SU-DHL-6 (cell line): ENCODE measurements around the gene HNRNPL.

Experiments used
- H2AFZ ChIP-seq: fragments of 200-600 bp; sonication (generic); 2 replicates; pipeline ENCODE4 v1.6.1; 2014; ENCODE audit warnings: low read depth, mild to moderate bottlenecking, moderate library complexity, mixed read lengths, antibody characterized with exemption, low read length; ENCODE audit not compliant: severe bottlenecking
- H3F3A ChIP-seq: fragments of 200-600 bp; shearing (Covaris generic); 2 replicates; pipeline ENCODE4 v1.6.0; 2016; ENCODE audit warnings: antibody characterized with exemption, mild to moderate bottlenecking; ENCODE audit not compliant: insufficient read depth
- H3K27ac ChIP-seq: fragments of 200-600 bp; sonication (generic); 2 replicates; pipeline ENCODE4 v1.5.1; 2016; ENCODE audit warnings: low read depth, mild to moderate bottlenecking, low read length, moderate library complexity, mixed read lengths
- H3K27me3 ChIP-seq: fragments of 200-600 bp; sonication (generic), shearing (Covaris generic); 2 replicates; pipeline ENCODE4 v1.6.0; 2014; ENCODE audit warnings: mild to moderate bottlenecking, low read length
- H3K36me3 ChIP-seq: fragments of 200-600 bp; sonication (generic); 2 replicates; pipeline ENCODE4 v1.6.1; 2014; ENCODE audit warnings: mild to moderate bottlenecking, low read length, mixed read lengths
- H3K4me2 ChIP-seq: fragments of 300-600, 200-600 bp; shearing (Covaris generic), sonication (generic); 2 replicates; pipeline ENCODE4 v1.6.0; 2014; ENCODE audit warnings: low read length, low read depth, mild to moderate bottlenecking; ENCODE audit not compliant: poor library complexity, severe bottlenecking
- H3K4me3 ChIP-seq: fragments of 200-600 bp; sonication (generic); 2 replicates; pipeline ENCODE4 v1.5.1; 2014; ENCODE audit warnings: antibody characterized with exemption, low read length, mild to moderate bottlenecking, mixed read lengths; ENCODE audit not compliant: insufficient read depth, poor library complexity, severe bottlenecking
- H3K79me2 ChIP-seq: fragments of 200-600 bp; sonication (generic); 2 replicates; pipeline ENCODE4 v1.6.1; 2014; ENCODE audit warnings: mild to moderate bottlenecking, low read length, moderate library complexity; ENCODE audit not compliant: insufficient read depth
- H3K9ac ChIP-seq: fragments of 200-600 bp; sonication (generic); 2 replicates; pipeline ENCODE4 v1.7.0; 2014; ENCODE audit warnings: mild to moderate bottlenecking, low read length
- H3K9me2 ChIP-seq: fragments of 200-600 bp; sonication (generic); replicated peaks from 2 replicates; pipeline ENCODE4 v1.6.1; 2014; ENCODE audit warnings: low read length; ENCODE audit not compliant: insufficient read depth
- H3K9me3 ChIP-seq: fragments of 200-600 bp; sonication (generic); 2 replicates; pipeline ENCODE4 v1.6.1; 2014; ENCODE audit warnings: low read length, mixed read lengths; ENCODE audit not compliant: insufficient read depth
- H4K20me1 ChIP-seq: fragments of 200-600 bp; sonication (generic); 2 replicates; pipeline ENCODE4 v1.6.1; 2014; ENCODE audit warnings: low read depth, mild to moderate bottlenecking, antibody characterized with exemption, low read length, moderate library complexity, mixed read lengths
- EZH2phosphoT487 ChIP-seq: fragments of 200-600 bp; sonication (generic), shearing (Covaris generic); conservative IDR thresholded peaks from 2 replicates; pipeline ENCODE4 v1.6.1; 2018; ENCODE audit warnings: mild to moderate bottlenecking, antibody characterized with exemption, low read length, moderate library complexity, mixed read lengths
- TF ChIP-seq, protein P1 (sequence below): fragments of 200-600 bp; sonication (generic); IDR thresholded peaks from one replicate; pipeline ENCODE4 v1.5.1; 2017; ENCODE audit warnings: antibody characterized with exemption, mild to moderate bottlenecking, low read length, moderate library complexity; ENCODE audit not compliant: insufficient read depth, poor library complexity, severe bottlenecking

Gene HNRNPL

DNA sequence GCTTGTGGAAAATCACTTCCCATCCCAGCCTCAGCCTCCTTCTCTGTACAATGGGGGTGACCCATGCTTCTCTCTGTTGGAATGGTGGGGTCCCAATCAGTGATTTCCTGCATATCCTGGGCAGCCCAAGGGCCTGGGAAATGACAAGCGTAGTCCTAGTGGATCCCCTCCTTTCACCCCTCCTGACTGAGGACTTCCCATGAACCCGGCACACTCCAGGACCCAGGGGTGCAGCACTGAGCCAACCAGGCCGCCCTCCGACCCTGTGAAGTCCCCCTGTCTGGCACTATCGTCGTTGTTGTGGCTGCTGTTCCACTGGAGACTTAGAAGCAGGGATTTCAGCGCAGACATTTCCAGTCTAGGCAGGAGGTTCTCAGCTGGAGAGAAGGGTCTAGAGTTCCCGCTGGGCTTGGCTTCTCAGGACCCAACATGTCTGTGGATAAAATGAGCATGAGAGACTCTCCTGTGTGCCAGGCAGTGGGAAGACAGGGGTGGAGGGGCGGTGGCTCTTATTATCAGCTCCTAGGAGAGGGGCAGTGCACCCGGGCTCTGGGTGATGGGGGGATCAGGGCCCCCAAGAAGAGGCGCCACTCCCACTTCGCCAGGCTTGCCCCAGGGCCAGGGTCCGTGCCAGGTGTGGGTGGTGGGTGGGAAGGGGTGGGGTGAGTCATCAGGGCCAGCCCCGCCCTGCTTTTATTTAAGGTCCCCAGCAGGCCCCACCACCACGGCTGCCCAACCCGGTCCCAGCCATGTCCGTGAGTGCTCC, 61.1 kb downstream of the HNRNPL start, which contains the start of gene LGALS7B:
Gene LGALS7B (plus strand): TSS at position 723 of the 766 bp plus-strand sequence. CDS start 27 bp downstream, at position 750.
- TF ChIP-seq, protein P1, sequence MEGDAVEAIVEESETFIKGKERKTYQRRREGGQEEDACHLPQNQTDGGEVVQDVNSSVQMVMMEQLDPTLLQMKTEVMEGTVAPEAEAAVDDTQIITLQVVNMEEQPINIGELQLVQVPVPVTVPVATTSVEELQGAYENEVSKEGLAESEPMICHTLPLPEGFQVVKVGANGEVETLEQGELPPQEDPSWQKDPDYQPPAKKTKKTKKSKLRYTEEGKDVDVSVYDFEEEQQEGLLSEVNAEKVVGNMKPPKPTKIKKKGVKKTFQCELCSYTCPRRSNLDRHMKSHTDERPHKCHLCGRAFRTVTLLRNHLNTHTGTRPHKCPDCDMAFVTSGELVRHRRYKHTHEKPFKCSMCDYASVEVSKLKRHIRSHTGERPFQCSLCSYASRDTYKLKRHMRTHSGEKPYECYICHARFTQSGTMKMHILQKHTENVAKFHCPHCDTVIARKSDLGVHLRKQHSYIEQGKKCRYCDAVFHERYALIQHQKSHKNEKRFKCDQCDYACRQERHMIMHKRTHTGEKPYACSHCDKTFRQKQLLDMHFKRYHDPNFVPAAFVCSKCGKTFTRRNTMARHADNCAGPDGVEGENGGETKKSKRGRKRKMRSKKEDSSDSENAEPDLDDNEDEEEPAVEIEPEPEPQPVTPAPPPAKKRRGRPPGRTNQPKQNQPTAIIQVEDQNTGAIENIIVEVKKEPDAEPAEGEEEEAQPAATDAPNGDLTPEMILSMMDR, result no peak
- no peaks in the 10 kb centered on the region for H3F3A ChIP-seq
- H3K4me2 ChIP-seq, result no peak within 1 kb of the TSS
- no peaks in the 10 kb centered on the region for H3K79me2 ChIP-seq
- no peaks in the 10 kb centered on the region for H3K9me3 ChIP-seq
- no peak within 1 kb of the TSS for H3K27ac ChIP-seq
- H4K20me1 ChIP-seq, result no peaks in the 10 kb centered on the region
- no peak within 1 kb of the TSS for H3K9ac ChIP-seq
- no peaks in the 10 kb centered on the region for H3K9me2 ChIP-seq
- H2AFZ ChIP-seq, result no peak within 1 kb of the TSS
- no peaks in the 10 kb centered on the region for H3K27me3 ChIP-seq
- no peaks in the 10 kb centered on the region for H3K36me3 ChIP-seq
- no peak within 1 kb of the TSS for H3K4me3 ChIP-seq

DNA sequence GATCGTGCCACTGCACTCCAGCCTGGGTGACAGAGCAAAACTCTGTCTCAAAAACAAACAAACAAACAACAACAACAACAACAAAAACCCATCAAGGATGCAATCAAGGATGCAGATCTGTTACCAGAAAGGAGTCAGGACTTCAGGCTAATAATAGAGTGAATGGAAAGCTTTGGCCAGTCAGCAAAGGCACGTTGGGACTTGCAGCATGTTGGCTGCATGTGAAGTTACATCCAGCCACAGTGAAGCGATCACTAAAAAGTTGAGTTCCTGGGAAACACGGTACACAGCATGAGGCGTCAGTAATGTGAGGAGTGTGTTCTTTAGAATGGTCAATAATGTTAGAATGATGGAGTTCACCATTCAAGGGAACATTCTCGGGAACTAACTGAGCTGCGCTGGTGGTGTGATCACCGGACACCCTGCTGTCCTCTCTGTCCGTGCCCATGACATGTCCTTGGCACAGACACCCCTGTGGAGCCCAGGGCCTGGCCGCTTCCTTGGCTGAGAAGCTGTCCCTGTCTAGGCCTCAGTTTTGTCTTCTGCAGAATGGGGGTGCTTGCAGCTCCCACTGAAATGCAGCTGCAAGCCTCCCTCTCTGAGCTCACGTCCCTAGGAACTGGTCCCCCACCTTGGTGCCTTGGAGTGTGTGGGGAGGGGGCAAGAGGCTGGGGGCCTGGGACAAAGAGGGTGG, 63.1 kb downstream of the HNRNPL start:
- H3K9me3 ChIP-seq, result no peaks in the 10 kb centered on the region
- H3K79me2 ChIP-seq, result no peaks in the 10 kb centered on the region
- no peaks in the 10 kb centered on the region for H3K27me3 ChIP-seq
- H4K20me1 ChIP-seq, result no peaks in the 10 kb centered on the region
- H3K4me2 ChIP-seq, result no peak overlapping the region
- TF ChIP-seq EZH2phosphoT487, result no peak
- TF ChIP-seq, protein P1, result no peak
- H2AFZ ChIP-seq, result no peak overlapping the region
- no peaks in the 10 kb centered on the region for H3K9me2 ChIP-seq
- no peak overlapping the region for H3K9ac ChIP-seq
- no peak overlapping the region for H3K27ac ChIP-seq
- H3F3A ChIP-seq, result no peaks in the 10 kb centered on the region
- no peaks in the 10 kb centered on the region for H3K36me3 ChIP-seq
- H3K4me3 ChIP-seq, result no peak overlapping the region
